Endothelial cell of umbilical vein (primary cell): Measurements from ENCODE around the gene MIF4GD. TPM values are rescaled to one million over a fixed set of nuclear protein-coding genes. Genes with fewer than 3 reads are reported as not detected.

Experiments used
- BruUV-seq: library from RNA; stranded (reverse); fragments of 400-500 nt; replicated peaks from 2 replicates; lab custom pipeline; 2021; lab: Mats Ljungman, UMichigan
- CTCF ChIA-PET: fragments of 300-600, 350-600 bp; sonication (Branson Sonifier 250); formaldehyde crosslinking; loops from one replicate; lab custom pipeline; 2021; ENCODE audit warnings: antibody characterized with exemption, inconsistent platforms; lab: Charles Lee
- POLR2A ChIA-PET: fragments of 300-600, 350-600 bp; sonication (Branson Sonifier 250); formaldehyde crosslinking; loops from one replicate; lab custom pipeline; 2021; ENCODE audit warnings: antibody characterized with exemption, inconsistent platforms; lab: Charles Lee
- DNase-seq: peaks from one replicate; pipeline ENCODE4 v3.0.0-alpha.2; 2011; ENCODE audit warnings: low read depth, low spot score
- FAIRE-seq: peaks from 2 replicates; lab custom pipeline; 2011; peaks lifted over from hg19 to GRCh38; lab: Jason Lieb, UNC
- H2AFZ ChIP-seq: 2 replicates; pipeline ENCODE4 v1.6.0; 2012; ENCODE audit warnings: low read depth, low read length, control low read depth, inconsistent platforms
- H3K27ac ChIP-seq: 2 replicates; pipeline ENCODE4 v1.5.1; 2011; ENCODE audit warnings: low read depth, mild to moderate bottlenecking, control low read depth, low read length, moderate library complexity; ENCODE audit not compliant: insufficient read depth
- H3K27me3 ChIP-seq, 2 experiments: 2 replicates each; pipeline versions ENCODE4 v1.6.0 to v1.6.1; 2011; ENCODE audit warnings: low read length in 2 of 2, mixed read lengths in 1 of 2; ENCODE audit not compliant: control insufficient read depth in 2 of 2, insufficient read depth in 2 of 2
- H3K36me3 ChIP-seq, 2 experiments: 2 replicates in 1 of 2; 3 replicates in 1 of 2; pipeline ENCODE4 v1.5.1; 2011; ENCODE audit warnings: low read length in 2 of 2, mild to moderate bottlenecking in 1 of 2, moderate library complexity in 1 of 2; ENCODE audit not compliant: control insufficient read depth in 2 of 2, insufficient read depth in 2 of 2; ENCODE audit errors: extremely low read depth in 1 of 2
- H3K4me1 ChIP-seq: 3 replicates; pipeline ENCODE4 v1.5.1; 2011; ENCODE audit warnings: mild to moderate bottlenecking, low read length; ENCODE audit not compliant: control insufficient read depth, insufficient read depth; ENCODE audit errors: extremely low read depth
- H3K4me2 ChIP-seq: 2 replicates; pipeline ENCODE4 v1.6.1; 2011; ENCODE audit warnings: low read length, control low read depth, mixed read lengths; ENCODE audit not compliant: insufficient read depth
- H3K4me3 ChIP-seq, 3 experiments: fragments of 200-600 bp in 1 of 3; sonication (generic), shearing (Covaris generic) in 1 of 3; replicated peaks in 1 of 3; 2 replicates each; pipeline ENCODE4 v1.5.1; 2011 to 2016; ENCODE audit warnings: control low read depth in 3 of 3, low read length in 3 of 3, mild to moderate bottlenecking in 2 of 3, inconsistent platforms in 1 of 3, low read depth in 1 of 3, moderate library complexity in 1 of 3; ENCODE audit not compliant: insufficient read depth in 1 of 3
- H3K79me2 ChIP-seq: 2 replicates; pipeline ENCODE4 v1.6.0; 2012; ENCODE audit warnings: low read length, inconsistent platforms; ENCODE audit not compliant: control insufficient read depth, insufficient read depth
- H3K9ac ChIP-seq: replicated peaks from 2 replicates; pipeline ENCODE3; 2011; ENCODE audit warnings: low read length, control low read depth; ENCODE audit not compliant: insufficient read depth; ENCODE audit errors: extremely low read depth
- H3K9me1 ChIP-seq: replicated peaks from 3 replicates; pipeline ENCODE4 v1.6.0; 2011; ENCODE audit warnings: mild to moderate bottlenecking, low read length; ENCODE audit not compliant: control insufficient read depth, insufficient read depth; ENCODE audit errors: extremely low read depth
- H3K9me3 ChIP-seq: replicated peaks from 2 replicates; pipeline ENCODE4 v1.5.1; 2012; ENCODE audit warnings: low read length, inconsistent platforms; ENCODE audit not compliant: control insufficient read depth, insufficient read depth
- H4K20me1 ChIP-seq: replicated peaks from 2 replicates; pipeline ENCODE3; 2011; ENCODE audit warnings: mild to moderate bottlenecking, low read length; ENCODE audit not compliant: control insufficient read depth, insufficient read depth; ENCODE audit errors: extremely low read depth
- EZH2 ChIP-seq: IDR thresholded peaks from 2 replicates; pipeline ENCODE4 v1.6.1; 2012; ENCODE audit warnings: borderline replicate concordance, low read depth, mild to moderate bottlenecking, moderate library complexity, low read length, inconsistent platforms; ENCODE audit not compliant: severe bottlenecking
- FOS ChIP-seq: IDR thresholded peaks from 2 replicates; pipeline ENCODE4 v1.6.1; 2011; ENCODE audit warnings: mild to moderate bottlenecking, low read length, moderate library complexity, borderline replicate concordance; ENCODE audit not compliant: insufficient read depth
- GATA2 ChIP-seq: IDR thresholded peaks from 2 replicates; pipeline ENCODE4 v1.7.0; 2011; ENCODE audit warnings: low read depth, mild to moderate bottlenecking, moderate library complexity, mixed read lengths, low read length; ENCODE audit not compliant: insufficient read length, insufficient read depth
- JUN ChIP-seq: IDR thresholded peaks from 2 replicates; pipeline ENCODE4 v1.6.1; 2011; ENCODE audit warnings: borderline replicate concordance, low read depth; ENCODE audit not compliant: insufficient read length, insufficient read depth
- MYC ChIP-seq: IDR thresholded peaks from one replicate; pipeline ENCODE4 v1.6.1; 2011; ENCODE audit warnings: mild to moderate bottlenecking, low read depth, low read length
- POLR2A ChIP-seq: IDR thresholded peaks from 2 replicates; pipeline ENCODE4 v1.6.1; 2012; ENCODE audit warnings: low read depth, mild to moderate bottlenecking, control low read depth, low read length
- POLR2AphosphoS5 ChIP-seq: IDR thresholded peaks from 2 replicates; pipeline ENCODE4 v1.6.1; 2012; ENCODE audit warnings: low read depth, mild to moderate bottlenecking, control low read depth, low read length, moderate library complexity; ENCODE audit not compliant: insufficient read depth
- dilution Hi-C: fragments of 300-500 bp; cut with MboI; formaldehyde crosslinking; loops from one replicate; pipeline ENCODE4 v1.15.0; 2019; ENCODE audit warnings: low sequenced_read_pairs; ENCODE audit not compliant: extremely low pct_ligation_motif_present
- intact Hi-C: fragments of 100-400 bp; cut with micrococcal nuclease; formaldehyde crosslinking; loops from one replicate; pipeline ENCODE4 v1.10.0; 2022
- polyA plus RNA-seq, 4 experiments: library from polyadenylated mRNA; depleted of rRNA in 3 of 4; stranded (reverse) in 3 of 4; unstranded in 1 of 4; fragments of >200 nt; gene quantifications; 2 replicates each; pipeline versions ENCODE4 v1.2.1 to v1.2.3, GENCODE V29; 2011 to 2012; ENCODE audit warnings: missing spikeins in 1 of 4
- total RNA-seq: library from RNA; stranded (reverse); gene quantifications from 2 replicates; pipeline ENCODE4 v1.2.3, GENCODE V29; 2021
- TF ChIP-seq, protein P1 (sequence below), 2 donors: IDR thresholded peaks; 1 replicate in 1 of 2; 2 replicates in 1 of 2; pipeline ENCODE4 v1.5.1; 2011; ENCODE audit warnings: low read length in 2 of 2, mild to moderate bottlenecking in 2 of 2, moderate library complexity in 2 of 2, control low read depth in 1 of 2, inconsistent platforms in 1 of 2, low read depth in 1 of 2; ENCODE audit not compliant: insufficient read depth in 1 of 2; ENCODE audit errors: extremely low read depth in 1 of 2
- TF ChIP-seq, protein P2 (sequence below): IDR thresholded peaks from 2 replicates; pipeline ENCODE4 v1.6.1; 2011; ENCODE audit not compliant: insufficient read depth, insufficient read length

MIF4GD gene
- total and polyA plus RNA-seq, 2 donors (not counting 3 experiments of a cell fraction or from before 2014, with no cell fraction given): 12.4 to 35.7 TPM

- H3K79me2 ChIP-seq: no peaks in the 10 kb centered on the region
- intact Hi-C loops: loop anchor here (1.0 to 2.0 kb wide), 4 partner anchors 21 to 172 kb away; partner anchors contain the start of genes GGA3, GRB2, MIF4GD and MRPS7
- CTCF ChIA-PET: interaction anchor here (0.6 to 7.6 kb wide), 25 partner anchors 8 to 278 kb away, joined by 3 to 91 read pairs (median 4); partner anchors contain the start of genes GGA3, MIF4GD, MRPS7 and SLC25A19
- POLR2A ChIA-PET: interaction anchor here (1.3 to 1.6 kb wide), 2 partner anchors 21 to 31 kb away, joined by 4 to 5 read pairs; partner anchors contain the start of genes GGA3 and MIF4GD
- no peak overlapping the region for H3K4me3 ChIP-seq
- BruUV-seq: no TSS peak
- H2AFZ ChIP-seq: no peak overlapping the region
- H3K4me2 ChIP-seq: no peak overlapping the region
- TF ChIP-seq, protein P1, sequence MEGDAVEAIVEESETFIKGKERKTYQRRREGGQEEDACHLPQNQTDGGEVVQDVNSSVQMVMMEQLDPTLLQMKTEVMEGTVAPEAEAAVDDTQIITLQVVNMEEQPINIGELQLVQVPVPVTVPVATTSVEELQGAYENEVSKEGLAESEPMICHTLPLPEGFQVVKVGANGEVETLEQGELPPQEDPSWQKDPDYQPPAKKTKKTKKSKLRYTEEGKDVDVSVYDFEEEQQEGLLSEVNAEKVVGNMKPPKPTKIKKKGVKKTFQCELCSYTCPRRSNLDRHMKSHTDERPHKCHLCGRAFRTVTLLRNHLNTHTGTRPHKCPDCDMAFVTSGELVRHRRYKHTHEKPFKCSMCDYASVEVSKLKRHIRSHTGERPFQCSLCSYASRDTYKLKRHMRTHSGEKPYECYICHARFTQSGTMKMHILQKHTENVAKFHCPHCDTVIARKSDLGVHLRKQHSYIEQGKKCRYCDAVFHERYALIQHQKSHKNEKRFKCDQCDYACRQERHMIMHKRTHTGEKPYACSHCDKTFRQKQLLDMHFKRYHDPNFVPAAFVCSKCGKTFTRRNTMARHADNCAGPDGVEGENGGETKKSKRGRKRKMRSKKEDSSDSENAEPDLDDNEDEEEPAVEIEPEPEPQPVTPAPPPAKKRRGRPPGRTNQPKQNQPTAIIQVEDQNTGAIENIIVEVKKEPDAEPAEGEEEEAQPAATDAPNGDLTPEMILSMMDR (IDR thresholded peaks at IDR 0.05; ENCODE audit: extremely low read depth in 1 of 2, insufficient read depth in 1 of 2, low read depth in 1 of 2, low read length in 2 of 2): no peak
- TF ChIP-seq EZH2 (no peak), JUN (no peak), POLR2AphosphoS5 (no peak), FOS (no peak), POLR2A (no peak), GATA2 (no peak), MYC (no peak)
- TF ChIP-seq, protein P2, sequence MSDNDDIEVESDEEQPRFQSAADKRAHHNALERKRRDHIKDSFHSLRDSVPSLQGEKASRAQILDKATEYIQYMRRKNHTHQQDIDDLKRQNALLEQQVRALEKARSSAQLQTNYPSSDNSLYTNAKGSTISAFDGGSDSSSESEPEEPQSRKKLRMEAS: no peak
- no peaks in the 10 kb centered on the region for H3K9me3 ChIP-seq
- H4K20me1 ChIP-seq: no peaks in the 10 kb centered on the region
- H3K4me1 ChIP-seq: no peaks in the 10 kb centered on the region
- no peak overlapping the region for H3K9ac ChIP-seq
- dilution Hi-C loops: no loop called here
- DNase-seq: no peak
- H3K36me3 ChIP-seq: peaks cover 8 to 58% of the 10 kb centered on the region in 2 experiments
- FAIRE-seq: no peak
- no peak overlapping the region for H3K27ac ChIP-seq
- H3K27me3 ChIP-seq: no peaks in the 10 kb centered on the region
- H3K9me1 ChIP-seq: no peaks in the 10 kb centered on the region
Measured at GRCh38 chr17:75239778-75240393, 31.1 kb downstream of the MIF4GD start.
